Measurements from ENCODE around the gene GRPEL1. TPM values are rescaled to one million over a fixed set of nuclear protein-coding genes. Genes with fewer than 3 reads are reported as not detected.

GRPEL1 gene
- polyA plus RNA-seq, 2 of the 4 experiments (the other 2 are of a cell fraction), result 45.5 to 72.0 TPM

DNA sequence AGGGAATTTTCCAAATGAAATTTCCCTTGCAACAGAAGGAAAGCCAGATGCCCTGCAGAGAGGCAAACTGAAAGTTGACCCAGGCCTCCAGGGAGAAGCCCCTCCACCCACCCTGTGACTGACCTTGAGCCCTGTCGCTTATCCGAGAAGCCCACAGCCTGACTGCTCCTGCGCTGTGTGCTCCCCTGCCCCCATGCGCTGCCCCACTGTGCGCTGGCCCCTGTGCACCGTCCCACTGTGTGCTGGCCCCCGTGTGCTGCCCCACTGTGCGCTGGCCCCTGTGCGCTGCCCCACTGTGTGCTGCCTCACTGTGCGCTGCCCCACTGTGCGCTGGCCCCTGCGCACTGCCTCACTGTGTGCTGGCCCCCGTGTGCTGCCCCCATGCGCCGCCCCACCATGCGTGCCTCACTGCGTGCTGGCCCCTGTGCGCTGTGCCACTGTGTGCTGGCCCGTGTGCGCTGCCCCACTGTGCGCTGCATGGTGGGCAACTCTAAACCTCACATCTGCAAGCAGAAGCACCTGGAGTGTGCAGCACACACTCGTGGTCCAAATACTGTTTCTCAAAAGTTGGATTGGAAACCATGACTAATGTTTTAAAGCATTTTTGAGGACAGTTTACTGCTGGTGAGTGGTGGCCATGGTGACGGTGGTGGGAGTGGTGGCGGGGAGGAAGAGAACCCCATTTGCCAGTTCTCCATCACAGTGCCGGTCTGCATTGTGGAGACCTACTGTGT, 8.3 kb upstream of the GRPEL1 start (continued):
- TF ChIP-seq ZFP36 (IDR thresholded peaks at IDR 0.05; ENCODE audit: borderline replicate concordance, partially characterized antibody), result no peak
- TF ChIP-seq HOXB13 (CRISPR knock-in tag; IDR thresholded peaks at IDR 0.05; ENCODE audit: low read depth), result no peak
- no peak for TF ChIP-seq KDM1A (IDR thresholded peaks at IDR 0.05; ENCODE audit: low read depth)
- TF ChIP-seq HEYL (CRISPR knock-in tag; IDR thresholded peaks at IDR 0.05), result no peak
- TF ChIP-seq ZNF302 (CRISPR knock-in tag; IDR thresholded peaks at IDR 0.05), result no peak

DNA sequence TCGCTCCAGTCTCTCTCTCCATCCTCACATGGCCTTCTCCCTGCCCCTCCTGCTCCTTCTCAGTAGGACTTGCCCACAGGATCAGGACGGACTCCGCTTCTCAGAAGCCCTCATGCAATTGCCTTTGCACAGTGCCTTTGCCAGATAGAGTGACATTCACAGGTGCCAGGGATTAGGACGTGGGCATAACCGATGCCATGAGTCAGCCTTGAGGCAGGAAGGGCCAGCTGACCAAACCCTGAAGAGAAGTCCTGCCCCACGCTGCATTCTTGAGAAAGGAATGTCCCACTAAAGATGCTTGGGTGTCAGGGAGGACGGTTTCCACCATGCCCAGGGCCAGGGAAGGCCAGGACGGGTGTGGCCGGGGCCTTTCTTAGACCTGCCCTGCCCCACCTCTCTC, 6.6 kb upstream of the GRPEL1 start:
- Histone ChIP-seq H3K4me3 (no peak overlapping the region), H3K9me3 (no peaks in the 10 kb centered on the region), H3K27ac (no peak overlapping the region), H3K4me1 (0 out of 3 replicates have a peak, but pooled peaks cover 4% of the 10 kb centered on the region), H3K4me2 (no peak overlapping the region)
- DNase-seq (ENCODE audit: low read depth in 1 of 2, low spot score in 1 of 2) (peak in 1 of 2 experiments; percentile 20), FAIRE-seq (no peak), ATAC-seq (peak; percentile 8 to 13; a peak in 1 of 6 replicates)
- WGBS (ENCODE audit: missing lambda C conversion rate), result 72% methylated on average over 8 of the region's 9 CpGs
- CTCF ChIA-PET, result interaction anchor here (0.7 to 2.2 kb wide), 3 partner anchors 32 to 354 kb away, joined by 3 to 8 read pairs (median 3); a partner anchor contains a TSS
- POLR2A ChIA-PET, result no interaction called here
- TF ChIP-seq FOSB (CRISPR knock-in tag; IDR thresholded peaks at IDR 0.05) (no peak), HEYL (CRISPR knock-in tag; IDR thresholded peaks at IDR 0.05) (no peak), NFE2L2 (conservative IDR thresholded peaks at IDR 0.05; ENCODE audit: low read length) (no peak)

DNA sequence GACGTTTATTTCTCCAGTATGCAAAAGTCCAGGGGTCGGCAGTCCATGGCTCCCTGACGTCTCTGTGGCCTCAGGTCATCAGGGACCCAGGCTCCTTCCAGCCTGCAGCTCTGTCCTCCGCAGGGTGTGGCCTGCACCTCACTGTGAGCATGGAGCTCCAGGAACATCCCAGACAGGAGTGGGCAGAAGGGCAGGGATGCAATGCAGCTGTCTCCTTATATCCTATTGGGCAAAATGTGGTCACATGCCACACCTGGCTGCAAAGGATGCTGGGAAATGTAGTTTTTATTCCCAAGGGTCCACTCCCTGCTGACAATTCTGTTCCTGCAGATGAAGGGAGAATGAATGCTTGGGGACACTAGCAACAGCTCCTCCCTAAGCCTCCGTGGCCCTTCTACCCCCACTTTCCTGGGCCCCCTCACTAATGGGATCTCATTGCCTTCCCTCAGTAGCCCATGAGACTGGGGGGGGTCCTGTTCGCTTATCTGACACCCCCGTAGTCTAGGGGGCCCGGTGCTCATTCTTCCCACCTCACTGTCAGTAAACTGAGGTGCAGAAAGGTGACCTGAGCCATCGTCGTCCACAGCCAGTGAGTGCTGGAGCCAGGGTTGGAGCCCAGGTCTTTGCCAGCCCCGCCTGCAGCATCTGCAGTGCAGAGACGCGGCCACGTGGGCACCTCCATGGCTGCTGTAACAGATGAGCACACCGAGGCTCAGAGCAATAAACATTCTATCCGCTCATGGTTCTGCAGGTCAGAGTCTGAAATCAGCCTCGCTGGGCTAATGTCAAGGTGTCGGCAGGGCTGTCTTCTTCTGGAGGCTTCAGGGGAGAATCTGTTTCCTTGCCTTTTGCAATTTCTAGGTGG, 5.9 kb upstream of the GRPEL1 start:
- Histone ChIP-seq H3K27ac (no peak overlapping the region), H3K4me3 (no peak overlapping the region), H3K4me1 (peaks cover 9% of the 10 kb centered on the region; the same call in 2 of the 3 replicates), H3K4me2 (no peak overlapping the region), H3K9me3 (no peaks in the 10 kb centered on the region)
- DNase-seq (ENCODE audit: low read depth in 1 of 2, low spot score in 1 of 2) (peak; percentile 66 to 76), ATAC-seq (peak; percentile 68 to 78), FAIRE-seq (no peak)
- ChIA-PET POLR2A (no interaction called here), CTCF (interaction anchor here (1.2 to 2.2 kb wide), 3 partner anchors 8 to 353 kb away, joined by 3 to 8 read pairs (median 4); no protein-coding TSS in a partner anchor)
- 79% methylated on average over 11 of the region's 18 CpGs for WGBS (ENCODE audit: missing lambda C conversion rate)
- TF ChIP-seq ZFP36 (IDR thresholded peaks at IDR 0.05; ENCODE audit: borderline replicate concordance, partially characterized antibody), result no peak
- TF ChIP-seq, protein P1, sequence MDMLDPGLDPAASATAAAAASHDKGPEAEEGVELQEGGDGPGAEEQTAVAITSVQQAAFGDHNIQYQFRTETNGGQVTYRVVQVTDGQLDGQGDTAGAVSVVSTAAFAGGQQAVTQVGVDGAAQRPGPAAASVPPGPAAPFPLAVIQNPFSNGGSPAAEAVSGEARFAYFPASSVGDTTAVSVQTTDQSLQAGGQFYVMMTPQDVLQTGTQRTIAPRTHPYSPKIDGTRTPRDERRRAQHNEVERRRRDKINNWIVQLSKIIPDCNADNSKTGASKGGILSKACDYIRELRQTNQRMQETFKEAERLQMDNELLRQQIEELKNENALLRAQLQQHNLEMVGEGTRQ (IDR thresholded peaks at IDR 0.05), result peak; percentile 87

DNA sequence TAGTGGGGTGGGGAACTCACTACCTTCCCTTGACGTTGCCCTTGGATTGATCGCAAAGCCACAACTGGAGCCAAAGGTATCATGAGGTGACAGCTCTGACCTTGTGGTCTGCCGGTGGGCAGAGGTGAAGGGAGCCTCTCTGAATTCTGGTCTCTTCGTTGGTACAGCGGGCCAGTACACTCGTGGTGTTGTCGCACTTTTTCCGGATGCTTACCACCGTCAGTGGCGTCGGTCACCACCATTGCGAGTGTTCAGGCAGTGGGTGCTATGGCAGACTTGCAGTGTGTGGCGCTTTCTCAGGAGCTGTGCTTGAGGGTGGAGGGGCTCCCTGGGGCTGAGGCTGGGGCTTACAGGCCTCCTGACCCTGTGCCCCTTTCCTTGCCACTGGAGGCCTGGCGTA, 5.2 kb upstream of the GRPEL1 start:
- DNase-seq (ENCODE audit: low read depth in 1 of 2, low spot score in 1 of 2), result no peak
- H3K4me2 ChIP-seq, result no peak overlapping the region
- no peak overlapping the region for H3K4me3 ChIP-seq
- no peaks in the 10 kb centered on the region for H3K9me3 ChIP-seq
- peaks cover 9% of the 10 kb centered on the region; the same call in 2 of the 3 replicates for H3K4me1 ChIP-seq
- 81% methylated on average over 11 of the region's 14 CpGs for WGBS (ENCODE audit: missing lambda C conversion rate)
- CTCF ChIA-PET, result interaction anchor here (0.9 to 2.2 kb wide), 6 partner anchors 9 to 353 kb away, joined by 3 to 8 read pairs (median 4); no protein-coding TSS in a partner anchor
- POLR2A ChIA-PET, result no interaction called here
- no peak for ATAC-seq
- FAIRE-seq, result no peak
- TF ChIP-seq NR3C1 (IDR thresholded peaks at IDR 0.05), result no peak
- no peak for TF ChIP-seq SREBF2 (IDR thresholded peaks at IDR 0.05)
- TF ChIP-seq, protein P2, sequence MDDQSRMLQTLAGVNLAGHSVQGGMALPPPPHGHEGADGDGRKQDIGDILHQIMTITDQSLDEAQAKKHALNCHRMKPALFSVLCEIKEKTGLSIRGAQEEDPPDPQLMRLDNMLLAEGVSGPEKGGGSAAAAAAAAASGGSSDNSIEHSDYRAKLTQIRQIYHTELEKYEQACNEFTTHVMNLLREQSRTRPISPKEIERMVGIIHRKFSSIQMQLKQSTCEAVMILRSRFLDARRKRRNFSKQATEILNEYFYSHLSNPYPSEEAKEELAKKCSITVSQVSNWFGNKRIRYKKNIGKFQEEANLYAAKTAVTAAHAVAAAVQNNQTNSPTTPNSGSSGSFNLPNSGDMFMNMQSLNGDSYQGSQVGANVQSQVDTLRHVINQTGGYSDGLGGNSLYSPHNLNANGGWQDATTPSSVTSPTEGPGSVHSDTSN (IDR thresholded peaks at IDR 0.05), result no peak
- TF ChIP-seq POLR2A (IDR thresholded peaks at IDR 0.05; ENCODE audit: low read length), result no peak
- TF ChIP-seq NFE2L2 (conservative IDR thresholded peaks at IDR 0.05; ENCODE audit: low read length), result no peak
- no peak for TF ChIP-seq EP300 (IDR thresholded peaks at IDR 0.05)
- TF ChIP-seq EHMT2 (IDR thresholded peaks at IDR 0.05; ENCODE audit: low read depth), result no peak
- no peak for TF ChIP-seq FOXS1 (CRISPR knock-in tag; IDR thresholded peaks at IDR 0.05)
- H3K27ac ChIP-seq, result no peak overlapping the region

Data from A549 (cell line).